Mucosa of stomach (tissue), 1 donor: ENCODE measurements around the gene RBM14.

Experiments
- H3K27me3 ChIP-seq: one replicate; pipeline ENCODE4 v1.7.0; 2013; ENCODE audit warnings: mild to moderate bottlenecking, low read length; ENCODE audit not compliant: control insufficient read depth, insufficient read depth
- H3K36me3 ChIP-seq: one replicate; pipeline ENCODE4 v1.7.0; 2013; ENCODE audit warnings: low read length; ENCODE audit not compliant: control insufficient read depth, insufficient read depth
- H3K4me1 ChIP-seq: one replicate; pipeline ENCODE4 v1.7.0; 2013; ENCODE audit warnings: mild to moderate bottlenecking, low read length; ENCODE audit not compliant: control insufficient read depth, insufficient read depth
- H3K4me3 ChIP-seq: one replicate; pipeline ENCODE4 v1.7.0; 2013; ENCODE audit warnings: low read length
- H3K9ac ChIP-seq: one replicate; pipeline ENCODE4 v1.7.0; 2013; ENCODE audit warnings: mild to moderate bottlenecking, low read length, moderate library complexity
- H3K9me3 ChIP-seq: one replicate; pipeline ENCODE4 v1.7.0; 2013; ENCODE audit warnings: mild to moderate bottlenecking, low read length, moderate library complexity; ENCODE audit not compliant: control insufficient read depth
- donor health status: Pancreatic carcinoma.

The RBM14 gene

DNA sequence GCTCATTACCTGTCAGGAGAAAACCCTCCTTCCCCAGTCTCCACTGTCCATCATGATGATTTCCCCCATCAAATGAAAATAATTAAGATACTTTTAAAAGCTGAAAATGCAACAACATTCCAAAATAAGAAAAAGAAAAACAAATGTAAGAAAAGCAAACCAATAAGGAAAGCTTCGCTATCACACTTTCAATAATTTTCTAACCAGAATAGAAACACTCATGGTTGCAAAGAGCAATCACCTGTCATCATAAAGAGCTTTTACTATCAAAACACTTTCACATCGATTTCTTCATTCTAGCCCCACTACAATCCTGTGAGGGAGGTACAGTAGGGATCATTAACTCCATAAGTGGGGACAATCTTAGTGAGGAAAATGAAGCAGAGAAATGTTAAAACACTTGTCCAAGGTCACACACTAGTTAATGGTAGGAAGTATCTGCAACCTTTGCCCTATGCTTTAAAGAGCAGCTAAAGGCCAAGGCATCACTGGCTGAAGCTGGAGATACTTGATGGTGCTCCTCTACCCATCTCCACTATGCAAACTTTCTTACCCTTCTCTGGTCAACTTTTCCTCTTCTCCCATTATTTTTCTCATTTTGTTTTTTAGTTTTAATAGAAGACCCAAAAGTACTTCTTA, 58.7 kb downstream of the RBM14 start:
- Histone ChIP-seq H3K36me3 (no peaks in the 10 kb centered on the region), H3K4me3 (no peak overlapping the region), H3K9ac (no peak overlapping the region), H3K27me3 (no peaks in the 10 kb centered on the region), H3K4me1 (peaks cover 14% of the 10 kb centered on the region), H3K9me3 (no peaks in the 10 kb centered on the region)

DNA sequence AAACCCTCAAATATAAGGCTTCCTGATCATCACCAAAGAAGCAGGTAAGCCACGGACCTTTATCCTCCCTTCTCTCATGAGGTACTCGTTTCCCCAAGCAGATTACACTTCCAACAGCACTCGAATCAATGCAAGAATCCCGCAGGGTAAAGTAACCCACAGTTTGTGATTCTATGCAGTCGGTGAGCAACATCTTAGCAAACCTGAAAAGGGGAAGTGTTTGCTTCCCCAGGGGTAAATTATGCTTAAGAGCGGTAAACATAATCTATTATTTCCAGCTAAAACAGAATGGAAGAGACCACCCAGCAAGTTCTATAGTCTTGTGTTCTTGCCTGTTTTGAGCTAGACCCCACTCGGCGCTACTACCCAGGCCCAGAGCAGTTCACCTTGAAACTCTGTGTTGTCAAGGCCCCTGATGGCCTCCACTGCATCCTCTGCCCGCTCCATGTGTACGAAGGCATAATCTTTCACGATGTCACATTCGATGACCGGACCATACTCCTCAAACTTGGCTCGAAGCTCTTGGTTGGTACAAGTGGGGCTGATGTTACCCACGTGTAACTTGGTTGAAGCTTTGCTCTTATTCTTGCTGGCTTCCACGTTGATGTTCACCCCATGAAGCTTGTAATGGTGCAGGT, 60.0 kb downstream of the RBM14 start:
- Histone ChIP-seq H3K4me3 (no peak overlapping the region), H3K9me3 (no peaks in the 10 kb centered on the region), H3K4me1 (peaks cover 14% of the 10 kb centered on the region), H3K27me3 (no peaks in the 10 kb centered on the region), H3K36me3 (no peaks in the 10 kb centered on the region), H3K9ac (no peak overlapping the region)
